K562 (cell line): ENCODE data around the gene ISCA1. TPM values are rescaled to one million over a fixed set of nuclear protein-coding genes. Genes with fewer than 3 reads are reported as not detected.

Experiments
- ATAC-seq: fragments of 200-7000 bp; cut with Tn5 transposase; 3 replicates; pipeline ENCODE4 v1.9.1; 2020; ENCODE audit warnings: moderate library complexity
- BruUV-seq: library from RNA; stranded (reverse); fragments of 400-500 nt; replicated peaks from 2 replicates; lab custom pipeline; 2021; lab: Mats Ljungman, UMichigan
- CTCF ChIA-PET: fragments of 300-600 bp; formaldehyde crosslinking; extraction: SDS; loops from one replicate; lab custom pipeline; 2021; ENCODE audit warnings: low intra/inter-chr PET ratio; lab: Yijun Ruan, JAX
- POLR2A ChIA-PET: fragments of 300-600, 350-650 bp; sonication (Branson Sonifier 250); formaldehyde crosslinking; extraction: SDS; loops from one replicate; lab custom pipeline; 2021; ENCODE audit warnings: antibody characterized with exemption, inconsistent platforms; lab: Yijun Ruan, JAX
- DNase-seq, 4 experiments: peaks; one replicate each; pipeline versions ENCODE4 v3.0.0 to v3.0.0-alpha.2; 2011 to 2018; ENCODE audit warnings: low spot score in 3 of 4, mixed read lengths in 3 of 4; ENCODE audit errors: extremely low read depth in 1 of 4
- FAIRE-seq: peaks from 2 replicates; lab custom pipeline; 2011; peaks lifted over from hg19 to GRCh38; lab: Jason Lieb, UNC
- H2AFZ ChIP-seq: 2 replicates; pipeline ENCODE4 v1.6.0; 2011; ENCODE audit warnings: low read depth, low read length, control low read depth, inconsistent platforms
- H3K27ac ChIP-seq: fragments of 200-600 bp; 3 replicates; pipeline ENCODE4 v1.8.0; 2011; ENCODE audit warnings: low read depth, mild to moderate bottlenecking, control low read depth, inconsistent platforms, low read length, moderate library complexity, mixed read lengths; ENCODE audit errors: extremely low read depth
- H3K27me3 ChIP-seq, 2 experiments: fragments of 300-600 bp in 1 of 2; 2 replicates in 1 of 2; 3 replicates in 1 of 2; pipeline versions ENCODE4 v1.6.0 to v1.8.0; 2011; ENCODE audit warnings: inconsistent platforms in 2 of 2, low read length in 2 of 2, mild to moderate bottlenecking in 1 of 2, mixed read lengths in 1 of 2, moderate library complexity in 1 of 2; ENCODE audit not compliant: control insufficient read depth in 2 of 2, insufficient read depth in 2 of 2
- H3K36me3 ChIP-seq: fragments of 300-600 bp; 3 replicates; pipeline ENCODE4 v1.8.0; 2011; ENCODE audit warnings: mild to moderate bottlenecking, low read length, inconsistent platforms; ENCODE audit not compliant: control insufficient read depth, insufficient read depth
- H3K4me1 ChIP-seq, 2 experiments: fragments of 200-600 bp in 1 of 2; replicated peaks in 1 of 2; 2 replicates in 1 of 2; 3 replicates in 1 of 2; pipeline versions ENCODE4 v1.5.1 to v1.8.0; 2011; ENCODE audit warnings: inconsistent platforms in 2 of 2, low read length in 2 of 2, mild to moderate bottlenecking in 1 of 2, mixed read lengths in 1 of 2, moderate library complexity in 1 of 2; ENCODE audit not compliant: control insufficient read depth in 2 of 2, insufficient read depth in 2 of 2
- H3K4me2 ChIP-seq: 2 replicates; pipeline ENCODE4 v1.6.1; 2011; ENCODE audit warnings: low read length, control low read depth, inconsistent platforms, mixed read lengths; ENCODE audit not compliant: insufficient read depth
- H3K4me3 ChIP-seq: fragments of 200-600 bp; sonication (generic), shearing (Covaris generic); 2 replicates; pipeline ENCODE4 v1.5.1; 2016; ENCODE audit warnings: control low read depth, inconsistent platforms
- H3K79me2 ChIP-seq: fragments of 200-600 bp; 3 replicates; pipeline ENCODE4 v1.8.0; 2011; ENCODE audit warnings: low read length, inconsistent platforms; ENCODE audit not compliant: control insufficient read depth, insufficient read depth
- H3K9ac ChIP-seq, 2 experiments: 2 replicates each; pipeline versions ENCODE4 v1.6.0 to v1.6.1; 2011; ENCODE audit warnings: low read depth in 2 of 2, low read length in 2 of 2, control low read depth in 1 of 2, inconsistent platforms in 1 of 2, mild to moderate bottlenecking in 1 of 2, mixed read lengths in 1 of 2; ENCODE audit not compliant: insufficient read depth in 1 of 2
- H3K9me1 ChIP-seq: one replicate; pipeline ENCODE4 v1.6.0; 2011; ENCODE audit warnings: inconsistent platforms, mild to moderate bottlenecking, low read length, moderate library complexity; ENCODE audit not compliant: control insufficient read depth, insufficient read depth
- H3K9me3 ChIP-seq: replicated peaks from 2 replicates; pipeline ENCODE4 v1.5.1; 2011; ENCODE audit warnings: low read depth, low read length, inconsistent platforms; ENCODE audit not compliant: control insufficient read depth, insufficient read depth
- H4K20me1 ChIP-seq: replicated peaks from 2 replicates; pipeline ENCODE4 v1.6.1; 2011; ENCODE audit warnings: low read length, inconsistent platforms, mixed read lengths; ENCODE audit not compliant: control insufficient read depth, insufficient read depth
- C11orf30 ChIP-seq: fragments of 450-650 bp; IDR thresholded peaks from 2 replicates; pipeline ENCODE4 v1.6.1; 2016; ENCODE audit warnings: low read depth, mild to moderate bottlenecking
- CBX2 ChIP-seq: fragments of 200-600 bp; sonication (generic); IDR thresholded peaks from one replicate; pipeline ENCODE4 v1.6.1; 2012; ENCODE audit warnings: mild to moderate bottlenecking, low read length, inconsistent platforms; ENCODE audit not compliant: insufficient read depth, poor library complexity, severe bottlenecking
- CHD1 ChIP-seq: fragments of 200-600 bp; sonication (generic); IDR thresholded peaks from one replicate; pipeline ENCODE4 v1.6.1; 2012; ENCODE audit warnings: mild to moderate bottlenecking, moderate library complexity, low read length, inconsistent platforms
- HCFC1 ChIP-seq: IDR thresholded peaks from 2 replicates; pipeline ENCODE4 v1.6.1; 2012; ENCODE audit warnings: low read depth, low read length, improper control_type of control experiment
- HNRNPK ChIP-seq: fragments of 200-400 bp; formaldehyde crosslinking; IDR thresholded peaks from one replicate; pipeline ENCODE4 v1.6.1; 2018; ENCODE audit warnings: mild to moderate bottlenecking, low read depth, low read length; ENCODE audit not compliant: poor library complexity, severe bottlenecking
- NCOA6 ChIP-seq: fragments of 450-650 bp; IDR thresholded peaks from 2 replicates; pipeline ENCODE4 v1.6.1; 2017; ENCODE audit warnings: mild to moderate bottlenecking
- NFATC3 ChIP-seq: fragments of 450-650 bp; IDR thresholded peaks from 2 replicates; pipeline ENCODE4 v1.6.1; 2017; ENCODE audit warnings: mild to moderate bottlenecking
- NR2C2 ChIP-seq, 2 experiments: fragments of 200-800 bp in 1 of 2; sonication (Bioruptor generic) in 1 of 2; sonication (generic) in 1 of 2; formaldehyde crosslinking in 1 of 2; IDR thresholded peaks; 2 replicates each; pipeline versions ENCODE4 v1.6.1 to v1.8.0; 2016 to 2022; ENCODE audit warnings: mild to moderate bottlenecking in 1 of 2, missing compliant biosample characterization in 1 of 2, missing genetic modification characterization in 1 of 2, missing genetic modification reagents in 1 of 2
- PCBP1 ChIP-seq: fragments of 200-400 bp; formaldehyde crosslinking; IDR thresholded peaks from 2 replicates; pipeline ENCODE4 v1.6.1; 2018; ENCODE audit warnings: mild to moderate bottlenecking, low read depth, low read length; ENCODE audit not compliant: poor library complexity, severe bottlenecking
- POLR2AphosphoS2 ChIP-seq: IDR thresholded peaks from 2 replicates; pipeline ENCODE4 v1.6.1; 2012; ENCODE audit warnings: low read length, improper control_type of control experiment
- POLR2AphosphoS5 ChIP-seq: IDR thresholded peaks from 2 replicates; pipeline ENCODE4 v1.6.1; 2011; ENCODE audit warnings: mild to moderate bottlenecking, low read depth, low read length, moderate library complexity; ENCODE audit not compliant: control insufficient read depth, insufficient read depth
- RAD21 ChIP-seq, 2 experiments: fragments of 250-450 bp in 1 of 2; fragments of 450-650 bp in 1 of 2; sonication (Bioruptor Pico) in 1 of 2; formaldehyde crosslinking in 1 of 2; IDR thresholded peaks in 1 of 2; conservative IDR thresholded peaks in 1 of 2; 2 replicates each; pipeline versions ENCODE4 v1.4.0 to v1.8.0; 2020 to 2022; ENCODE audit warnings: mild to moderate bottlenecking in 2 of 2, moderate library complexity in 1 of 2
- RBM39 ChIP-seq: fragments of 200-400 bp; formaldehyde crosslinking; optimal IDR thresholded peaks from 2 replicates; pipeline ENCODE3; 2018; ENCODE audit warnings: low read depth, low read length
- SMC3 ChIP-seq: conservative IDR thresholded peaks from 2 replicates; pipeline ENCODE4 v1.6.1; 2011; ENCODE audit warnings: low read depth, low read length, improper control_type of control experiment; ENCODE audit not compliant: insufficient read depth
- SNRNP70 ChIP-seq: fragments of 200-400 bp; formaldehyde crosslinking; optimal IDR thresholded peaks from 2 replicates; pipeline ENCODE3; 2017; ENCODE audit warnings: low read depth, low read length
- ZNF311 ChIP-seq: fragments of 250-450 bp; sonication (Bioruptor Pico); IDR thresholded peaks from 2 replicates; pipeline ENCODE4 v1.4.0; 2020; ENCODE audit warnings: mild to moderate bottlenecking, moderate library complexity
- ZNF561 ChIP-seq: fragments of 450-650 bp; formaldehyde crosslinking; conservative IDR thresholded peaks from 2 replicates; pipeline ENCODE4 v1.4.0; 2020; ENCODE audit warnings: mild to moderate bottlenecking, moderate library complexity
- ZNF584 ChIP-seq: fragments of 200-800 bp; sonication (Bioruptor generic); IDR thresholded peaks from 2 replicates; pipeline ENCODE4 v1.6.1; 2016; ENCODE audit warnings: low read depth, mild to moderate bottlenecking, missing genetic modification characterization, missing compliant biosample characterization
- WGBS: fragments of 100-300 bp; shearing (Covaris generic); methylation state at CpG from one replicate; pipeline ENCODE4 v1.1.6; 2016; ENCODE audit warnings: low coverage, mixed read lengths; ENCODE audit not compliant: insufficient coverage; ENCODE audit errors: missing lambda C conversion rate; 5-methylcytosine and 5-hydroxymethylcytosine counted together
- in situ Hi-C: fragments of 300-500 bp; cut with MboI; formaldehyde crosslinking; loops from 4 replicates; pipeline ENCODE4 v1.15.0; 2018; ENCODE audit warnings: inconsistent platforms, mixed read lengths
- intact Hi-C: fragments of 100-400 bp; cut with micrococcal nuclease; formaldehyde crosslinking; loops from 2 replicates; pipeline ENCODE4 v1.14.2; 2022
- polyA plus RNA-seq, 8 experiments: library from polyadenylated mRNA; depleted of rRNA in 4 of 8; stranded (reverse) in 5 of 8; unstranded in 3 of 8; fragments of >200 nt; fragmentation: Nextera tagmentation in 2 of 8; fragmentation: Illumina TruSeq in 1 of 8; extraction: Ambion mirVana in 2 of 8; extraction: Trizol in 1 of 8; gene quantifications; 2 replicates each; pipeline versions ENCODE4 v1.2.1 to v1.2.3, GENCODE V29; 2011 to 2014; ENCODE audit warnings: inconsistent platforms in 1 of 8, missing spikeins in 1 of 8
- total RNA-seq, 7 experiments: library from RNA; depleted of rRNA in 6 of 7; stranded (reverse); fragments of >200 nt in 6 of 7; fragmentation: Illumina TruSeq in 2 of 7; extraction: Trizol in 2 of 7; gene quantifications; 2 replicates each; pipeline versions ENCODE4 v1.2.1 to v1.2.3, GENCODE V29; 2011 to 2021; ENCODE audit warnings: low replicate concordance in 1 of 7
- TF ChIP-seq, protein P1 (sequence below): fragments of 250-450 bp; sonication (Bioruptor Pico); IDR thresholded peaks from 2 replicates; pipeline ENCODE4 v1.4.0; 2020; ENCODE audit warnings: mild to moderate bottlenecking, moderate library complexity
- TF ChIP-seq, protein P2 (sequence below): fragments of 250-450 bp; sonication (Bioruptor Pico); IDR thresholded peaks from 2 replicates; pipeline ENCODE4 v1.5.0; 2021

ISCA1 gene
- total and polyA plus RNA-seq, 9 of the 15 experiments (the other 6 are each of a cell fraction or from before 2014, with no cell fraction given): 6.5 to 27.1 (median 20.0) TPM

DNA sequence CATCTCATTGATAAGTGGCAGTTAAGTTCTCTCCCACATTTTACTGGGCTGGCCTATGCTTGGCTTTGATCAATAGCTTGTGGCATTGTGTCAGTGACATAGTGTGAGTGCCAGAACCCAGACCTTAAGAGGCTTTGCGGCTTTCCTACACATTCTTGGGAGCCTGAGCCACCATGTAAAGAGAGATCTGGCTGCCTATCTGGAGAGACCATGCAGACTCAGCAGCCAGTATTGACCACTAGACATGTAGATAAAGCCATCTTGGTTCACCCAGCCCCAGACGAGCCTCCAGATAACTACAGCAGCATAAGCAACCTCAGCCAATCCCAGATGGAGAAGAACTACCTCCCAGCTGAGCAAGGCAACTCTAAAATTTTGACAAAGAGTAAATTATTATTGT lies 51.5 kb downstream of the ISCA1 start (continued):
- TF ChIP-seq, protein P1, sequence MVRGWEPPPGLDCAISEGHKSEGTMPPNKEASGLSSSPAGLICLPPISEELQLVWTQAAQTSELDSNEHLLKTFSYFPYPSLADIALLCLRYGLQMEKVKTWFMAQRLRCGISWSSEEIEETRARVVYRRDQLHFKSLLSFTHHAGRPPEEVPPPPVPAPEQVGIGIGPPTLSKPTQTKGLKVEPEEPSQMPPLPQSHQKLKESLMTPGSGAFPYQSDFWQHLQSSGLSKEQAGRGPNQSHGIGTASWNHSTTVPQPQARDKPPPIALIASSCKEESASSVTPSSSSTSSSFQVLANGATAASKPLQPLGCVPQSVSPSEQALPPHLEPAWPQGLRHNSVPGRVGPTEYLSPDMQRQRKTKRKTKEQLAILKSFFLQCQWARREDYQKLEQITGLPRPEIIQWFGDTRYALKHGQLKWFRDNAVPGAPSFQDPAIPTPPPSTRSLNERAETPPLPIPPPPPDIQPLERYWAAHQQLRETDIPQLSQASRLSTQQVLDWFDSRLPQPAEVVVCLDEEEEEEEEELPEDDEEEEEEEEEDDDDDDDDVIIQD (CRISPR knock-in tag): no peak
- TF ChIP-seq SNRNP70 (no peak), ZNF561 (no peak), RAD21 (CRISPR knock-in tag; conservative IDR thresholded peaks at IDR 0.05 in 1 of 2, IDR thresholded peaks at IDR 0.05 in 1 of 2) (no peak), RBM39 (no peak), NFATC3 (no peak), POLR2AphosphoS5 (peak; percentile 43; the same call in 1 of the 2 replicates), HNRNPK (no peak), CBX2 (no peak)

DNA sequence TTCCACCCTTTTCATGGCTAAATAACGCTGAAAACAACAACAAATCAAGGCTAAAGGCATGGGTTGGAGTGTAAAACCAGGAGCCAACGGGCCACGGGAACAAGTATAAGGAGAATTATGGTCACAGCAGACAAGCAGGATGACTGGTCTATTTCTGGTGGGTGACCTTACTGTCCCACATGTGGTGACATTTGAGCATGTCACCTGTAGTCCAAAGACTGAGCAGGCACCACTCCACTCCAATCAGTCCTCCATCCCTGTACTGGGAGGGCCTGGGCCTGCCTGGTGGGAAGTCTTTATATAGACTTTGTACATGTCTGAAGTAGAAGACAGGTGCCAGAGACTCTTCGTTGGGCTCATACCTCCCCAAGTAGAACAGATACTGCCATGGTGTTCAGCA lies 59.7 kb downstream of the ISCA1 start:
- WGBS: 0% methylated on average over 4 of the region's 4 CpGs
- ATAC-seq (no peak), DNase-seq (no peak), FAIRE-seq (no peak)
- H3K79me2 ChIP-seq: no peaks in the 10 kb centered on the region
- H3K4me3 ChIP-seq: no peak overlapping the region
- ChIA-PET CTCF (no interaction called here), POLR2A (no interaction called here)
- H2AFZ ChIP-seq: no peak overlapping the region
- no peaks in the 10 kb centered on the region for H3K4me1 ChIP-seq
- no peak overlapping the region for H3K4me2 ChIP-seq
- H4K20me1 ChIP-seq: no peaks in the 10 kb centered on the region
- BruUV-seq: no TSS peak
- no peak overlapping the region for H3K27ac ChIP-seq
- no peak overlapping the region for H3K9ac ChIP-seq
- no peaks in the 10 kb centered on the region for H3K36me3 ChIP-seq
- intact Hi-C loops (no loop called here), in situ Hi-C loops (no loop called here)
- peaks cover 5 to 10% of the 10 kb centered on the region in 2 experiments; a peak in 3 of 5 replicates for H3K27me3 ChIP-seq
- no peaks in the 10 kb centered on the region for H3K9me3 ChIP-seq
- TF ChIP-seq NCOA6: no peak
- TF ChIP-seq PCBP1: no peak
- TF ChIP-seq ZNF584 (CRISPR knock-in tag): no peak
- no peak for TF ChIP-seq NR2C2 (CRISPR knock-in tag; IDR thresholded peaks at IDR 0.05)
- no peak for TF ChIP-seq NR2C2 (tag; IDR thresholded peaks at IDR 0.05)
- TF ChIP-seq, protein P2, sequence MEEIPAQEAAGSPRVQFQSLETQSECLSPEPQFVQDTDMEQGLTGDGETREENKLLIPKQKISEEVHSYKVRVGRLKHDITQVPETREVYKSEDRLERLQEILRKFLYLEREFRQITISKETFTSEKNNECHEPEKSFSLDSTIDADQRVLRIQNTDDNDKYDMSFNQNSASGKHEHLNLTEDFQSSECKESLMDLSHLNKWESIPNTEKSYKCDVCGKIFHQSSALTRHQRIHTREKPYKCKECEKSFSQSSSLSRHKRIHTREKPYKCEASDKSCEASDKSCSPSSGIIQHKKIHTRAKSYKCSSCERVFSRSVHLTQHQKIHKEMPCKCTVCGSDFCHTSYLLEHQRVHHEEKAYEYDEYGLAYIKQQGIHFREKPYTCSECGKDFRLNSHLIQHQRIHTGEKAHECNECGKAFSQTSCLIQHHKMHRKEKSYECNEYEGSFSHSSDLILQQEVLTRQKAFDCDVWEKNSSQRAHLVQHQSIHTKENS (CRISPR knock-in tag): no peak
- TF ChIP-seq C11orf30: no peak
- no peak for TF ChIP-seq HCFC1
- TF ChIP-seq SMC3: no peak
- TF ChIP-seq CHD1: no peak
- no peak for TF ChIP-seq ZNF311
- no peak for TF ChIP-seq POLR2AphosphoS2
- H3K9me1 ChIP-seq: no peaks in the 10 kb centered on the region
